Activated CD4-positive, CD25-positive, alpha-beta regulatory T cell treated with anti-CD3 and anti-CD28 coated beads, Interleukin-2, amount 50 U/mL, for 16 hours (primary cell): ENCODE measurements around the gene MYO7B.

Source experiments
- DNase-seq: peaks from one replicate; pipeline ENCODE4 v3.0.0-alpha.2; 2020; ENCODE audit warnings: low read depth, low spot score

MYO7B gene

DNA sequence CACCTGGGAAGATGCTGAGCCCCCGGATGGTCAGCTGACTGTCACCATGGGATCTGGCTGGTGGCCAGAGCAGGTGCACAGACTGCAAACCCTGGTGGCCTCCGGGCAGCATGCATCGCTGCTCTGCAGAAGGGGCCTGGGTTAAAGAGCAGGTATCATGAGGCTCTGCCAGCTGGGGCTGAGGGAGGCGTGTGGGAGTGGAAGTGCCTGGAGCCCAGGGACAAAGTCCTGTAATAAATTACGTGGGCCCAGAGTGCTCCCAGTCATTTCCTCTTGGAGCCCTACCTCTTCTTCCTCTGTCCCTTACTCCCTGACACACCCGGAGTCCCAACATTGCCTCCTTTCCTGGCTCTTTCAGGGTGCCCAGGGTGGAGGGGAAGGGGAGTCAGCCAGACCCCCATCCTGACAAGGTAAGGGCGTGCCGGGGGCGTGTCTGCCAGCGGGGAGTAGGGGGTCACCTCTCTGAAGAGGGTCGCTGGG lies at the start of gene MYO7B:
Gene MYO7B, plus strand, starts transcription at position 262 of the 480 bp plus-strand sequence. CDS start 24,040 bp downstream, outside the sequence.
- no peak for DNase-seq

GRCh38 chr2:127485694-127486071 lies 49.8 kb upstream of the MYO7B start:
- no peak for DNase-seq

DNA sequence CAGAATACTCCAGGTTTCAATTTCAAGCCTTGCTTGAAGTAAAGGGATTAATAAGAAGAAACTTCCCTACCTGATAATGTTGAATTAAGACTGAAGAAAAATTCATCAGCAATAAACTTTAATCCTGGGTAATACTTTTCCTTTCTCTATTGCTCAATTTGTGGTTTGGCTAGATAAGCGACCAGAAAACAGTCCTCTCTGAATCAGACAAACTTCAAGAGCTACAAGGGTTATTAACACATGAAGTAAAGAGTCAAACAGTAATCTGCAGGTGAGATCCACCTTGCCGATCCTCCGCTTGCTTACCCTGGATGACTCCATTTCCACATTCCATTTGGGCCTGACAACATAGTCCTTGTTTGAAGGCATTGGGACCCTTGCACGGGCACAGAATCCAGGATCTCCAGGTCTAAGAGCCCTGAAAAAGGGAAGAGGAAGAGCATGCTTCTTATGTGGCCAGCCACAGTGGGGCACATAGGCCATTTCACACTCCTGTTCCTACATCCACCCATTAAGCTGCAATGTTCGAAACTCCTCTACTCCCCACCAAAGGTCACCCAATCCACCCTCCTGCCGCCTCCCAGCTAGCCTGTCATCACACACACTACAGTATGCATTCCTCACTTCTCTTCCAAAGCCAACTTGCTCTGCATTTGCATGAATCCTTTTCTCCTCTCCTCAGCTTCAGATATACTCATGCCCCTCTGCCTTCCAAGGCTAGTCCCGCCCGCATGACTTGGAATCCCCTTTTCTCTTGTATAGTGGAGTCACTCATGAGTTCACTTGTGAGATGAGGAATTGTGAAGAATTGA lies 49.0 kb upstream of the MYO7B start:
- DNase-seq: no peak

DNA sequence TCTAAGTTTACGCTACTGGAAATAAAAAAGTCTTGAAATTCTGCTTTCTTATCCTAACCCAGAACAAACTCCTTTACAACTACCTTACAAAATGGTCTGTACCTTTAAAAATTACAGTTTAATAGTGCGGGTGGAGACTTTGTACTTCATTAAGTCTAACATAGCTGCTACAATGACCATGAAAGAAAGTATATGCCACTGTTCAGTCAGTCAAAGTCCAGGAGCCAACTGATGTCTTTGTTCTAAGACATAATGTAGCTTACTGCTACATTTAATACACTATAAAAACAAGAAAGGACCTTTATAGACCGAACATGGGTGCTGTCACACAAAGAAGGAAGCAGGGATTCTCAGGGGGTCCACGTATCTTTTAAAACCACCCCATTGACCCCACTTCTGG lies 45.2 kb upstream of the MYO7B start:
- no peak for DNase-seq

- no peak for DNase-seq
Measured at GRCh38 chr2:127498386-127498785, 37.1 kb upstream of the MYO7B start.

DNA sequence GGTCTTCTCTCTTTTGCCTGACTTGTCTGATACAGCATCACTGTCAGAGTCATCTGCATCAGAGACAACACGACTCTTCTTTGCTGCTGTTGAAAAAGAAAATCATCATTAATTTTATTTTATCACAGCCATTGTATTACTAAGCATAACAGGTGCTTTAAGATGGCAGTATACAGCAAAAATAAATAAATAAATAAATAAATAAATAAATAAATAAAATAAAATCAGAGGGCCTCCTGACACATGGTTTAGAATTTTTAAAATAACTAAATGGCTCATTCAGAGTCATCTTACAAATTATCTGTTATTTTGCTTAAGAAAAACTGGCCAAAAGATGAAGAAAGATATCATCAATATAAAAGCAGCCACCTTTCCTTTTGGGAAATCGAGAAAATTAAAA lies 32.0 kb upstream of the MYO7B start:
- no peak for DNase-seq

GRCh38 chr2:127504552-127505430 lies 30.7 kb upstream of the MYO7B start:
- no peak for DNase-seq

DNA sequence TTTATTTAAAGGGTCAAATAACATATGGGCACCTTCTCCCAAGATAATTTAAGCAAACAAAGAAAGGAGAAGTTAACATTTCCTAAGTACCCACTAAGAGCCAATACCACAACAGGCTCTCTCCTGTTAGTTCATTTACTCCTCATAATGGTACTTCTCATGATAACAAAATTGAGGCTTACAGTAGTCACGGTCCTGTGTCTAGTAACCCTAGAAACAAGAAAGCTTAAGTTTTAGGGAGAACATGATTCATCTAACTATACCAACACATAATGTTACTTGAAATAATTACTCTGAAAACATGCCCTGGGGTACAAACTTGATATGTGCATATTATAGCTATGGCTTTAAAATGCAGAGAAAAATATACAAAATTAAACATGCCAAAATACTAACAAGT lies 29.0 kb upstream of the MYO7B start:
- DNase-seq: no peak

GRCh38 chr2:127508023-127508630 lies 27.4 kb upstream of the MYO7B start:
- no peak for DNase-seq

DNA sequence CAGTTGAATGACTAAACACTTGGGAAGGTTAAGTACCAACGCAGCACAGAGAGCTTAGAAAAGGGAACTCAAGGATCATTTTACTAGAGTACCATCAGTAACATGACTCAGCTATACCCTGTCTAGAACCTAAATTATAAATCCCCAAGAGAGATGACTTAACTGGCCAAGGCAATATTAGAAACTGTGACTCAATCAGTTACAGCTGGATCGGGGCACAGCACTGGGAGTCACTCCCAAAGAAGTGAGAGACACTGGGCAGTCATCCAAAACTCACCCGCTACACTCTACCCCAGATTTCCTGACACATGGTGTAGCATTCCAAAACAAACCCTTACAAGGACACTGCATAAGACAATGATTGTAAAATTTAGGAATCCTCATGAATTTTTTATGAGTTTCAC lies 26.9 kb upstream of the MYO7B start:
- DNase-seq: no peak

DNA sequence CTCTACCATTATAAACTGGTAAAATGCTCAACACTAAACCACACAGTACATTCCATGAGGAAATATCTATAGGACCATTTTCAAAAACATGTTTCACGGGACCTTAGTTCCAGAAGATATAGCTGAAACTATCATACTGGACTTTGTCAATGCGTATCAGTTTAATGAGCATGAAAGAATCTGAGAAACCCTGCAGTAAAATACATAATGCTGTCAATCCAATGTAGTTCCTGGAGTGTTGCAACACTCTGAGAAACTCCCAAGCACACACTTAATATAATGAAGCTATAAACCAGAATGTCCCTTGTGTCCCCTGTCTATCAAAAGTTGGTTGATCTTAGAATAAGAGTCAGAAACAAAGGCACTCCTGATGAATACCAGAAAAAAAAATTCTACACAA lies 25.4 kb upstream of the MYO7B start:
- no peak for DNase-seq

DNA sequence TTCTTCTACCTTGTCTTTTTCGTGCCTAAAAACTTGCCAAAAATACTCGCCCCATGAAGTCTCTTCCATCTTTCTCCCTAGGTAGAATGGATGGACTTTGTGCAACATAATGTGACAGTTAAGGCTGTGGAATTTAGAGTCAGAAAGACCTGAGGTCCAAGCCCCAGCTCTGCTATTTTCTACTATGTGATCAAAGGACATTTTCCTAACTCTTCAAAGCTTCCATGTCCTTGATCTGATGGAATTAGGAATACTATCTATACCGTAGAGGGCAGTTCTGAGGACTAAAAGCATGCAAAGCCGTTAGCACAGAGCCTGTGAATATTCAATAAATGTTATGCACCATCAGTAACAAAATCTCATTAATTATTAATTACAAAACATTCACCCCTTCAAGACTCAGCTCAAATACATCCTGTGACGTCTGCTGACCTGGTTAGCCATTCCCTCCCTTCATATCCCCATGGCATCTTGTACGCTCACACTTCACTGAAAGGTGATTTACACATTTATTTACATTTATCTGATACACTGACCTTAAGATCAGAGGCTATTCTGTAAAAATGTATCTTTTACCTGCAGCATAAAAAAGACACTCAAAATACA lies 24.3 kb upstream of the MYO7B start:
- no peak for DNase-seq

DNA sequence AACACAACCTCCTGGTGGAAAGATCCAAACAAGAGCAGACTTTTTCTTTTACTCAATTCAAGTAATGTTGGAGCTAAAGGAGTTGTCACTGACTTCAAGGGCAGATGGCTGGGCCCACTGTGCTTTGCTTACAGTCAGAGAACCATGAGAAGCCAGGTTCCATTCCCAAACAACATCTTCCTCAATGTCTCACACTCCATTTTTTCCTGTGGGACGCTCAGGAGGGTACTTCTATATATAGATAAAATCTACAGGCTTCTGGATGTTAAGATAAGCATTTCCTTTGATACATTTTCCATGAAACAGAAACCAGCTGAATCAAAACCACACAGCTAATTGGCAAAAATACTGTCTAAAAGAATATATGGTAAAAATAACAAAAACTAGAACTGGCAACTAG lies 23.6 kb upstream of the MYO7B start:
- DNase-seq: no peak

DNA sequence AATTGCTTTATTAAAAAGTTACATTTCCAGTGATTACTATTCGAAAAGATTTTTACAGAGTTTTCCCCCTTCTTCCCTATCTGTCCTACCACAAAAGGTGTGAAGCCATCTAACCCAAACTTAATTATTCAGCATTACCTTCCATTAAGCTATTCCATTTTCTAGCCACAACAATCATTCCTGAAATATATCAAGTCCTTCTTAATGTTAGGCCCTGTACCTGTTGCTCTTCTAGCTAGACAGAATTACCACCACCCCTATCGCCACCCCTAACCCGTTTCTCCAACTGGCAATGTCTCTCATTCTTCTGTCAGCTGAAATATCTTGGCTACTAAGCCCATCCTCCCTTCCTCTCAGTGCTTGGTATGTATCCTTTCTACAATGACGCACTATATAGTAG lies 23.1 kb upstream of the MYO7B start:
- DNase-seq: no peak

- no peak for DNase-seq
Measured at GRCh38 chr2:127514076-127514475, 21.4 kb upstream of the MYO7B start.

DNA sequence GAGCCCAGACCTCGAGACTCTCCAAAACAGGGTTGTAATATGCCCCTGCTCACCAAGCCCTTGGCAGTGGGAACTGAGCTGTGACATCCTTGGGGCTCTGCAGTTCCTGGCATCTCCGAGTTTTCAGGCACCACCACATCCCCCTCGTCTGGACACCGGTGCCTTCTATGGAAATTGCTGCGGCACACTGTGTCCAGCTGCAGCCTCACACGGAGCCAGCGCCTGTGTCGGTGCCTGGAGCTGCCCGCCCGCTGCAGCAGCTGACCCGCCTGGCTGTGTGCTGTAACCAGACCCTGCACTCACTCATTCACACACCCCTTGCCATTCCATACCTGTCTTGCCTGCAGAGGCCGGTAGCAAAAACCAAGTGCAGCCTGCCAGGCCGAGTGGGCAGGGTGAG lies 21.0 kb upstream of the MYO7B start:
- no peak for DNase-seq

- no peak for DNase-seq
Measured at GRCh38 chr2:127515383-127515915, 20.0 kb upstream of the MYO7B start.

DNA sequence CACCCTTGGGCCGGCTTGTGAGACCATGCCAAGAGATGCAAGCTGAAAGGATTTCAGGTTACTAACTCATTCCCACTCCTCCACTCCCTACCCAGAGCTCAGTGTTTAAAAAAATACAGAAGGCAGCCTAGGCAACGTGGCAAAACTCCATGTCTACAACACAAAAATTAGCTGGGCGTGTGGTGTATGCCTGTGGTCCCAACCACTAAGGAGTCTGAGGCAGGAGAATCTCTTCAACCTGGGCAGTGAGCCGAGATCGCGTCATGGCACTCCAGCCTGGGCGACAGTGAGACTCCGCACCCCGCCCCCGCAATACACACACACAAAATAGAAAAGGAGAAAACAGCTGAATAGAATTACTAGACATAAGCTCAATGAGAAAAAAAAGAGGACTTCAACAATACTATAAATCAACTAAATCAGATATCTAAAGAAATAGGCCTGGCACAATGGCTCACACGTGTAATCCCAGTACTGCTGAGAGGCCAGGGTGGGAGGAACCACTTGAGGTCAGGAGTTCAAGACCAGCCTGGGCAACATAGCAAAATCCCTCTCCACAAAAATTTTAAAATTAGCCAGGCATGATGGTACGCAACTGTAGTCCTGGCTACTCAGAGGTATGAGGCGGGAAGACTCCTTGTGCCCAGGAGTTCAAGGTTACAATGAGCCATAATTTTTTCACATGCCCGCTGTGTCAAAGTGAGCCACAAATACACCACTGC lies 19.3 kb upstream of the MYO7B start:
- no peak for DNase-seq

DNA sequence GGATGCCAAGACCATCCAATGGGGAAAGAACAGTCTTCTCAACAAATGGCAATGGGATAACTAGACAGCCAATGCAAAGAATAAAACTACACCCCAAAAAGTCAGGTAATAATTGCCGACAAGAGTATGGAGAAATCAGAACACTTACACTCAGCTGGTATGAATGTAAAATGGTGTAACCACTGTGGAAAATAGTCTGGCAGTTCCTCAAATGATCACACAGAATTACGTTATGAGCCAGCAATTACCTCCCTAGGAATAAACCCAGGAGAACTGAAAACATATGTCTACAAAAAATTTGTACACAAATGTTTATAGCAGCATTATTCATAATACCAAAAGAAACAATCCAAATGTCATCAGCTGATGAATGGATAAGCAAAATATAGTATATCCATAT lies 18.0 kb upstream of the MYO7B start:
- DNase-seq: no peak

DNA sequence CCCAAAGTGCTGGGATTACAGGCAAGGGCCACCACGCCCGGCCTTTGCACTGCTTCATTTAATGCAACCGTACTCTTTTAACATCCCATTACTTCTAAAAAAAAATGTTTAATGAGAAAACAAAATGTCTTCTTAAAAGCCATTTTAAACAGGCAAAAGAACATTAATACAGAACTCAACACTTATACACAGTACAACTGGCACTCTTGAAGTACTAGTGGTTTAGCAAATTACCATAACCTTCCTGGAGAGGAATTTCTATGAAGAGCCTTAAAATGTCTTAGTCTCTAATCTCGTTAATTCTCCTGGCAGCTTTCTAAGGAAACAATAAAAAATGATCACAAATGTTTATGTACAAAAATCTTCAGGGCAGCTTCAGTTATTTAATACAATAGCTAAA lies 15.1 kb upstream of the MYO7B start:
- DNase-seq: no peak
